Measurements from ENCODE around the gene XRCC4.
"Not testable (repeated sequence)": the region's sequence is repeated elsewhere in the genome, so short reads cannot be mapped to it uniquely, and the experiment has no call there.

Gene XRCC4

GRCh38 chr5:83283761-83284160, 206.4 kb downstream of the XRCC4 start:
- DNase-seq = no peak

- no peak for DNase-seq
Observed at GRCh38 chr5:83285661-83286398, 208.5 kb downstream of the XRCC4 start.

- DNase-seq = no peak
Observed at GRCh38 chr5:83294246-83294645, 216.9 kb downstream of the XRCC4 start.

- DNase-seq = no peak
Observed at GRCh38 chr5:83299353-83299752, 222.0 kb downstream of the XRCC4 start.

- peak; percentile 80 for DNase-seq
Observed at GRCh38 chr5:83306572-83307241, 229.4 kb downstream of the XRCC4 start.

GRCh38 chr5:83312663-83313062, 235.3 kb downstream of the XRCC4 start:
- DNase-seq = no peak

GRCh38 chr5:83313436-83313835, 236.1 kb downstream of the XRCC4 start:
- DNase-seq = peak; percentile 66

- peak; percentile 78 for DNase-seq
Observed at GRCh38 chr5:83321483-83322055, 244.2 kb downstream of the XRCC4 start.

- peak; percentile 47 for DNase-seq
Observed at GRCh38 chr5:83322273-83322924, 245.1 kb downstream of the XRCC4 start.

GRCh38 chr5:83323557-83324180, 246.3 kb downstream of the XRCC4 start:
- DNase-seq = no peak

GRCh38 chr5:83331842-83332241, 254.5 kb downstream of the XRCC4 start:
- DNase-seq = peak; percentile 11

GRCh38 chr5:83337453-83338035, 260.2 kb downstream of the XRCC4 start:
- DNase-seq = no peak

- no peak for DNase-seq
Observed at GRCh38 chr5:83340511-83340918, 263.2 kb downstream of the XRCC4 start.

GRCh38 chr5:83341815-83342334, 264.5 kb downstream of the XRCC4 start:
- no peak for DNase-seq

- DNase-seq = no peak
Observed at GRCh38 chr5:83342465-83342864, 265.1 kb downstream of the XRCC4 start.

- DNase-seq = no peak
Observed at GRCh38 chr5:83343299-83343698, 266.0 kb downstream of the XRCC4 start.

GRCh38 chr5:83345423-83345822, 268.1 kb downstream of the XRCC4 start:
- no peak for DNase-seq

- DNase-seq = no peak
Observed at GRCh38 chr5:83348281-83348780, 271.0 kb downstream of the XRCC4 start.

GRCh38 chr5:83353231-83353630, 275.9 kb downstream of the XRCC4 start:
- DNase-seq = no peak

GRCh38 chr5:83353774-83354173, 276.4 kb downstream of the XRCC4 start:
- no peak for DNase-seq

GRCh38 chr5:83354958-83355357, 277.6 kb downstream of the XRCC4 start:
- no peak for DNase-seq

GRCh38 chr5:83355482-83356014, 278.2 kb downstream of the XRCC4 start:
- not testable (repeated sequence) for DNase-seq
